Left lobe of liver (tissue), 2 donors: ENCODE measurements around the gene ZDHHC14. TPM values are rescaled to one million over a fixed set of nuclear protein-coding genes. Genes with fewer than 3 reads are reported as not detected.

Experiments
- ATAC-seq: fragments of 200-7000 bp; cut with Tn5 transposase; one replicate; pipeline ENCODE4 v1.9.1; 2020; ENCODE audit warnings: mild to moderate bottlenecking, moderate library complexity
- DNase-seq: peaks from one replicate; pipeline ENCODE4 v3.0.0-alpha.2; 2020; ENCODE audit warnings: low spot score
- total RNA-seq: library from RNA; stranded (reverse); gene quantifications from one replicate; pipeline ENCODE4 v1.2.1, GENCODE V29; 2021
- donor health status: DM: no; HTN: no; CAD: no; lungs with moderate emphysema.
- donor health status: DM: no; HTN: yes; CAD: no.

Gene ZDHHC14
- total RNA-seq, 1 donor from 2014 or later, result 13.7 TPM

DNA sequence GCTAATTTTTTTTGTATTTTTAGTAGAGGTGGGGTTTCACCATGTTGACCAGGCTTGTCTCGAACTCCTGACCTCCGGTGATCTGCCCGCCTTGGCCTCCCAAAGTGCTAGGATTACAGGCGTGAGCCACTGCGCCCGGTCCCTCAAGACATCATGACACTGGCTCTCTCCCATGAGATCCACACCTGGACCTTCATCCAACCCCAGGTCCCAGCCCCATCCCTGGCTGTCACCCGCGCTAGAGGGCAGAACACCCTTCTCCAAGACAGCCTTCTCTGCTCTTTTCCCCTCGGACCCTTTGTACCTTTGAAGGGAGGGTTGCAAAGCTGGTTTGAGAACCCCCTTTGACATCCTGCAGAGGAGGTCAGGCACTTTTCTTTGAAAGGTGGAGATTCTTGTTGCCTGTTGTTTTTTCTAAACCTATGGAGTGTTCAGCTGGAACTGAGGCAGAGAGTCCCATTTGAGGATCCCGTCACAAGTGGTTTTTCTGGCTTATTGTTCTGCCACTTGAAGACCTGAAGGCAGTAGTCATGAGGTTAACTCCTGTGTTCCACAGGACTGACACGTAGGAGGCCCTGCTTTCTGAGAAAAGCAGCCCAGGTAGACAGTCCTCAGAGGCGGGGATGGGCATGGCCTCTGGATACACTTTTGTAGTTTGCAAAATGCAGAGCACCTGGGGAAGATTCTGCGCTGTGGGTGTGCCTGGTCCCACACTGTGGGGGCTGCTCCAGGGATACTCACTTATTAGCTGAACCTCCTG is 270.9 kb downstream of the ZDHHC14 start:
- no peak for ATAC-seq
- no peak for DNase-seq

DNA sequence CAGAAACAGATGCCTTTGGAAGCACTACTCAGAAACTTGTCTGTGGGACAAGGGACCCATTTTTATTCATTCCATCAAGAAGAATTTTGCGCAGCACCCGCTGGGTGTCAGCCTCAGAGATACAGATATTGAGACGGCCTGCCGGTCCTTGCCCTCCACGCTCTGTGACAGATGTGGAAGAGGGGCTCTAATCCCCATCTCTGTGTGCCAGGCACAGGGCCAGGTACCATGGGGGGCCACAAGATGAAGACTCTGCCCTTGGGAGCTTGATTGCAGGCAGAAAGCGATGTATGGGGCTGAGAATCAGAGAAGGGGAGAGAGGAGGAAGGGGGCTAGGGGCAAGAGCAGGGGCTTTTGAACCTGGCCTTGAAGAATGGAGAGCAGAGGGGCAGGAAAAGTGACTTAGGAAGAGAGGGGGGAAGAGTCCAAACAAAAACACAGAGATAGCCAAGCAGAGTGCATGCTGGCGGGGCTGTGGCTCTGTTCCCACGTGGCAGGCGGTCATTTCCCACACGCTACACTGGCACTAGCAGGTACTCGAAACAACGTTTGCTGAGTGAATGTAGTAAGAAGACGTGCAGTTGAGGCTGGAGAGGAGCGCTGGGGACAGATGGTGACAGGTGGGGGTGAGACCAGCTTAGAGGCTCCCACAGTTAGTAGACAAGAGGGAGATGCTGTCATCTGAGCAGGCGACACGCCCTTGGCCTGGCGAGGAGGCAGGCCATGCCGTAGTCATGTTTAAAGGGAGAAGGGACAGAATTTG is 271.8 kb downstream of the ZDHHC14 start:
- DNase-seq (no peak), ATAC-seq (no peak)

DNA sequence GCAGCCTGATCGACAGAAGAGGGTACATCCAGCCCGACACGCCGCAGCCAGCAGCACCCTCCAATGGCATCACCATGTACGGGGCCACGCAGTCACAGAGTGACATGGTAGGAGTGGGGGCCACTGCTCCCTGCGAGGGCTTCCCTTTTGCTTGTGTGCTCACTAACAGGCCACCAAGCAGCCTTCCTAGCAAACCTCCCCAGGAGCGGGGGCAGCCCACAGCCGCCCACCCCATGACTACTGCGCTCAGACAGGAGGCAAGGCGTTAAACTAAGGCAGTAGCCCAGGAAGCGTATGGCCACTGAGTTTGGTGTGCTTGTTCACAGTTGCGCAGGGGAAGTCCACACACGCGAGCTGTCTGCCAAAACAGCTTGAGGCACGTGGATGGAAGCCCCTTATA is 272.5 kb downstream of the ZDHHC14 start:
- DNase-seq, result no peak
- ATAC-seq, result no peak

DNA sequence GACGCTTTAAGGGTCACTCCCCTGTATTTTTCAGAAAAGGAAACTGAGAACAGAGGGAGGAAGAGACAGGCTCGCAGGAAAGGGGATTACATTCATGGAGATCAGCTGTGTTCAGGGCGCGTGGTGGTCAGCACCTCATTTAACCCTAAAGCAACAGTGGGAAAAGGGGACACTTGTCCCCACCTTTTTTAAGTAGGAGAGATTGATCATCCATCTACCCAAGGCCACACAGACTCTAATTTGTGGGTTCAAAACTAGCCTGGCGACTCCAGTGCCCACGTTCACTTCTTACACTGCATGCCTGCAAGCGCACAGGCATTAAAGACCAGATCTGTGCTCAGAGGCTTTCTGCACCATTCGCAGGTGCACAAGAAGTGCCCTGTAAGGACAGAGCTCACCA is 274.1 kb downstream of the ZDHHC14 start:
- no peak for ATAC-seq
- no peak for DNase-seq

DNA sequence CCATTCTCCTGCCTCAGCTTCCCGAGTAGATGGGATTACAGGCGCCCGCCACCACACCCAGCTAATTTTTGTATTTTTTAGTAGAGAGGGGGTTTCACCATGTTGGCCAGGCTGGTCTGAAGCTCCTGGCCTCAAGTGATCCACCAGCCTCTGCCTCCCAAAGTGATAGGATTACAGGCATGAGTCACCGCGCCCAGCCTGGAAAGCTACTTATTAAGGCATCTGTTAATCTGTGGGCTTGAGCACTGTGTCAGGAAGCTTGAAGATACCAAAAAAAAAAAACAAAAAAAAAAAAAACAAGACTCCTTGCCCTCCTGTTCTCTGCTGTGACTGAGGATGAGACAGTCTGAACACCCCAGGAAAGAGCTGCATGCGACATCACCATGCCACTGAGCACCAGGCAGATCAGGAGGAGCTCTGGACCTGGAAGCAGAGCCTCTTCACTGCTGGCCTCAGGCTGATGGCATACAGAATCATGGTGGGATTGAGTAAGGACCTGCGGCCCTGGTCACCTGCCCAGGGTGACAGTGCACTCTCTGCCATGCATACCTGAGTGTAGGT is 275.5 kb downstream of the ZDHHC14 start:
- ATAC-seq (no peak), DNase-seq (no peak)

DNA sequence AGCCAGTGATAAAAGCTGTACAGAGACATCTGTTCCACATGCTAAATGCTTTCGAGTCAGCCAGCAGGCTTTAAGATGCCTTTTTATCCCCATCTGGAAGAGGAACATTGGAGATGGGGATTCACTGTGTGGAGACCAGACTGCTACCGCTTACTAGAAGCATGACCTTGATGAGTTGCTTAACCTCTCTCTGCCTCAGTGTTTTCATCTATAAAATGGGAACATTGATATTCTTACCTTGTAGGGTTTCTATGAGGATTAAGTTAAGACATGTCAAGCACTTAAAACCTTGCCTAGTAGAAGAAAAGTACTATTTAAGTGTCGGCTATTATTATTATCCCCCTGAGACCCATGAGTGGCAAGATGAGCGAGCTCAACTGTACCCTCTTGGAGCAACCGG is 276.8 kb downstream of the ZDHHC14 start:
- DNase-seq (no peak), ATAC-seq (no peak)

DNA sequence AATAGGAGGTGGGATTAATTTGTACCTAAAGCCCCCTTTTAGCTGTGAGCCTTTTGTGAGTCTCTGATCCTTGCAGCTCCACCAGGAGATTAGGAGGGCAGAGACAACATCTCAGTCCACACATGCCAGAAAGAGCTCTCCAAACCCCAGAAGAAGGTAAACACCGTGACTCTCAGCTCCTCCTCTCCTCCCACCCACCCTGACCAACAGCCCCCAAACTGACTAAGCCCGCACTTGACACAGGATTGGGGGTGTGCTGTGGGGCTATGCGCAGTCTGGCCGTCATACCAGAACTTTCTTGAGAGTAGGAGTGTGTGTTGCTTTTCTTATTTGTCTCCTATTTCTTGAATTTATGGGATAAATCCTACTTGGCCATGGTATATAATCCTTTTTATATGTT is 277.3 kb downstream of the ZDHHC14 start:
- ATAC-seq (no peak), DNase-seq (no peak)

DNA sequence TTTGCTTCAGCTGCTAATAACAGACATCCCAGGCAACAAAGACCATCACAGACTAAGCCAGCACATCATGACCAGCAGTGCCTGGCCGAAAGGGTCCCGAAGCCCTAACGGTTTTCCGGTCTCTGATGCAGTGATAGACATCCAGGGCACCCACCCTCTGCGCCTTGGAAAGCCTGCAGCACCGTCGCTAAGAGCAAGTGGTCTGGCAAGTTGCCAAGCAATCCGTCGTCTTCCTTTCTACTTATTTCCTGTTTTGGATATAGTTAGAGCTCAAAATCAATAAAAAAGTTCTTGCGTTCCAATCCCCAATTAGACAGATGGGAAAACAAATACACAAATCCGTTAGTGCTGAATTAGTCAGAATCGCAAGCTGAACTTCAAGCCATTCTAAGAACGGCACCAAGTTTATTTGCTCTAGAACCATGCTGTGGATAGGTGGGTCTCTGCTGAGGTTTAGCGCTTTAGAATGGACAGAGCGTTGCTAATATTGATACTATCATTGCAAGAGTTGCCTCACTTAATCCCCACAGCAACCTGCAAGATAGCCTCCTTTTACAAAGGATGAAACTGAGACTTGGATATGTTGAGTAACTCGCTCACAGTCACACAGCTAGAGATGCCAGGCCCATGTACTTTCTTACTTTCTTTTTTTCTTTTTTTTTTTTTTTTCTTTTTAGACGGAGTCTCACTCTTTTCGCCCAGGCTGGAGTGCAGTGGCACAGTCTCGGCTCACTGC is 278.7 kb downstream of the ZDHHC14 start:
- no peak for DNase-seq

DNA sequence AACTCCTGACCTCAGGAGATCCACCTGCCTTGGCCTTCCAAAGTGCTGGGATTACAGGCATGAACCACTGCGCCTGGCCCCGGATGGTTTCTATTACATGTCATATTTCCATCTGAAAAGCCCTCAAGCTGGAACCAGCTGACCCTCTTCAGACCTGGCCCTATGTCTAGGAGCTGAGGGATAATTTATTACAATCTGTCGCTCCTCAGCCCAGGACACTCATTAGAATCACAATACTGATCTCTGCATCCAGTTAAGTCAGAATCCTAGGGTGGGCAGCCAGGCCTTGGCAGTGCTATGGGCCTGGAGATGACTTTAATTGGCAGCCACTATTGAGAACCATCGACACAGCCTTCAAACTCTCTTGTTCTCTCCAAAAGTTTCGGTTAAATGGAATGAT is 279.4 kb downstream of the ZDHHC14 start:
- ATAC-seq, result no peak
- no peak for DNase-seq

More for the DNA sequence above, 278.7 kb downstream of the ZDHHC14 start:
- no peak for ATAC-seq

DNA sequence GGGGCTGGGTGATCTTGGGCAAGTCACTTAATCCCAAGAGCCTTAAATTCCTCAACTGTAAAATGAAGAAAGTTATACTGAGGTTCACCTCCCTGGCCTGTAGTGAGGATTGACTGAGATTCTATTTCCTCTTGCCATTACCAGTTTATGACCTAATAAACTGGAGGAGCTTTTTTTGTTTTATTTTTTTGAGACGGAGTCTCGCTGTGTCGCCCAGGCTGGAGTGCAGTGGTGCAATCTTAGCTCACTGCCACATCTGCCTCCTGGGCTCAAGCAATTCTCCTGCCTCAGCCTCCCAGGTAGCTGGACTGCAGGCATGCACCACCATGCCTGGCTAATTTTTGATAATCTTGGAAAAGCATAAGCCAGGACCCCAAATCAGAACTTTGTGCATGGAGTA is 280.7 kb downstream of the ZDHHC14 start:
- ATAC-seq, result no peak
- DNase-seq, result no peak

DNA sequence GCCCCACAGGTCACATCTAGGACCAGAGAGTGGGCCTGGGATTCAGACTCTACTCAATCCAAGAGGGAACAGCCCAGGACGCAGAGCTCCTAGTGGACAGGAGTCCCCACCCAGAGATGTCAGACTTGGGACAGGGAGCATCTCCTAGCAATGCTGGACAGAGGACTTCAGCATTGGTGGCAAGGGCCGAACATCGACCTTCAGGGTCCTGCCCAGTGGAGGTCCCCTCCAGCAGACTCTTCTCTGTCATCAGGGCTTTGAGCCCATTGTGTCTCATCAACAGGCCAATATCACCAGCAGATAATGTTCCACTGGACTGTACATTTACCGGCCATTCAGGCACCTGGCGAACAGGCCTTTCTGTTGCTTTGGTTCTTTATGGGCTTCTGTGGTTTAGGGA is 282.3 kb downstream of the ZDHHC14 start:
- DNase-seq (no peak), ATAC-seq (no peak)

DNA sequence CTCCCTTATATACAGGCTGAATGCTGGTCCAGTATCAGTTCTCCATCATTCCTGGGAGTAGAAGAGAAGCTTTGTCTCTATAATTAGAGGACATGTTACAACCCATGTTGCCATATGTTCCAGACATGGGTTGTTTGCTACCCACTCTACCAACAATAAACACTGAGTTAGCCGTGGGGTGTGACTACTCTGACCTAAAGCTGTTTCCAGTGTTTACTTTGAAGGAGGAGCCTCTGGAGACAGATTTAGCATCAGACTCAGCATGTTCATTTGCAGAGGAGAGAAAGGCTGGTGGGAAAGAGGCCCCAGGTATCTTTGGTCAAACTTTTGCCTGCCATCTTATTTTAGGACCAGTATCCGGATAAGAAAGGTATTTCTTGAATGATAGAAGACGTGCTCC is 284.2 kb downstream of the ZDHHC14 start:
- DNase-seq (no peak), ATAC-seq (no peak)

DNA sequence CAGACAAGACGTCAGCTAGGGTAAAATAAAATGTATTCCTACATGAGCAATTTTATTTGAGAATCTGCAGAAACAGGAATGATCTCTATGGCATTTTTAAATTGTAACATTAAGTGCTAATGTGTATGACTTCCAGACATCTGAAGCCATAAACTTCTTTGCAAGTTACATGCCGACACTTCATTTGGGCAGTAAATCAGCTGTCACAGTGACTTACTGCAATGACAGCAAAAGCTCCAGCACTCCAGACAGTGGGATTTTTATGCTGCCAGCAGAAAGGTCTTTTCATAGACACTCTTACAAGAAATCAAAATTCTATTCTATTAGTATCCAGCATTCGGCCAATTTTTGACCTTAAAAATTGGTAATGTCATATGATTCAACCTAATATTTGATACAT is 285.7 kb downstream of the ZDHHC14 start:
- DNase-seq, result no peak

DNA sequence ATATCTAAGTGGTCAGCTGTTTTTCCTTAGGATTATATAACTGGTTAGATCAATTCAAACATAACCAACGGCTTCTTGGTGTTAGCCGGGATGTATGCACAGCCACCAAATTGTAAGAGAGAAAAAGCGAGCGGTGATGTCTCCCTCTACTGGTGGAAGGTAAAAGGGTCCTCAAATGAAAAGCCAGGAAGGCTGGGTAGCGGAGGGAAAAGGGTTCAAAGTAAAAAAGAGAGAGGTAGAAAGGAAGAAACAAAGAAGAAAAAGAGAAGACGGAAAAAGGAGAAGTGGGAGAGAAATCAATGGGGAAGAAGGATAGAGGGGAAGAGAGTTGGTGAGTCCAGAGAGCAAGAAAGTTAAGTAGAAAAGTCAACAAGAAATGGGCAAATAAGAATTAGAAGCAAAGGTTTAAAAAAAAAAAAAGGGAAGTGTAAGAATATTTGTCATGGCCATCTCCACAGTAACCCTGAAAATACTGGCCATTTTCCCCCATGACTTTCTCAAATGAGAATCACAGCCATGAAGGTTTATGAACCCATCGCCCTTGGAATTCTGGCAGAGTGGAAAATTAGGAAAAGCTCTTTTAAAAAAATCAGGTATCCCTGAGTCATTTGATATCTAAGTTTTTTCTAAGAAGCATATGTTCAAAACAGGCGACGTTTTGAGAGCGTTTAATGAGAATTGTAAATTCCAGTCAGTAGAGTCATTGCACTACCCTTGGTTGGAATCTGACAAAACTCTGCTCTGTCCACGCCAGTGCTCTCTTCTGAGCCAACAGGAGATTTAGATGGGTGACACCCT is 286.4 kb downstream of the ZDHHC14 start:
- ATAC-seq (peak; percentile 93), DNase-seq (no peak)

More for the DNA sequence above, 285.7 kb downstream of the ZDHHC14 start:
- ATAC-seq, result no peak

DNA sequence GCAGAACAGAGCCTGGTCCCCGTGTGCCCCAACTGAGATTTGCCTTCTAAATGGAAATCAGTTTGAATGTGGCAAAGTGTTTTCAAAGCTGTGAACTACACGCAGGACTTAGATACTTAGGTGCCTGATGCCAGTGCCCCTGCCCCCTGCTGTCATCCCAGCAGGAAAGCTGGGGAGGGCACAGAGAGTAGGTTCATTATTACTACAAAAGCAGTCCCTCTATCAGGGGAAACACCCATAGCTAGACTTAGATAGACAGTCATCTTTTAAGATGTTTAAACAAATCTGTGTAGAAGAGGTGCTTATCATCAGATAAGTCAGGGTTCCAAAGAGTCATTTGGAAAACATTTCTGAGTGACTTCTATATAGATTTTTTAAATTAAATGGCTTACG is 287.0 kb downstream of the ZDHHC14 start:
- DNase-seq, result no peak
- no peak for ATAC-seq

DNA sequence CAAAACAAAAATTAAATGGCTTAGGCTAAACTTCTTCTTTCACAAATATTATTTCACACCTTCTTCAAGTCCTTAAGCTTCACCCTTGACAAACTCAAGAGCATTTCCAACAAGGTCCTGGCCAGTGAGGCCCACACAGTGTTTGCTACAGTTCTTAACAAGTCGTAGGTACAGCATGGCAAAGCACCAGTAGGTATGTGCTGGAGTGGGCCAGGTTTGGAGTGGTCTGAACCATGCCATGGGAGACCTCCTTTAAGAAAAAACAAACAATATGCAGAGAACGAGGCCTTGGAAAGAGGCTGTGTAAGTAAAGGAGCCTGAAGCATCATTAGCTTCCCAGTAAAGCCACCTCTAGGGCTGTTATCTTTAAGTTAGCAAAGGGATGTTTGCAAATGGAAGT is 287.7 kb downstream of the ZDHHC14 start:
- DNase-seq (no peak), ATAC-seq (no peak)

DNA sequence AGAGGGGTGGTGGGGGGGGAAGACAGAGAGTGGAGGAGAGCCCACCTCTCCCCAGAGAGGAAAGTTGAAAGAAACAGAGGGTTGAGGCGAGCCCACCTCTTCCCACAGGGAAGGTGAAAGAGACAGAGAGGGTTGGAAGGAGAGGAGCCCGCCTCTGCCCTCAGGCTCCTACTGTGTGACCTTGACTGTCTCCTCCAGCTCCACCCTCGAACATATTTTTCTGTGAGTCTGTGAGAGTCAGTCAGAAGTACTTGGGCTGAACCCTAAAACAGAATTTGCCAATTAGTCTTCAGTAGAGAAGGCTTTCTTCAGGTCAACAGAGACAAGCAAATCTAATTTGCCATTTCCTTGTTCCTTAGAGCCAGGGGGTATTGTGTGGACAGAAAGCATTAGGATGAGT is 288.3 kb downstream of the ZDHHC14 start:
- no peak for ATAC-seq
- DNase-seq, result no peak

DNA sequence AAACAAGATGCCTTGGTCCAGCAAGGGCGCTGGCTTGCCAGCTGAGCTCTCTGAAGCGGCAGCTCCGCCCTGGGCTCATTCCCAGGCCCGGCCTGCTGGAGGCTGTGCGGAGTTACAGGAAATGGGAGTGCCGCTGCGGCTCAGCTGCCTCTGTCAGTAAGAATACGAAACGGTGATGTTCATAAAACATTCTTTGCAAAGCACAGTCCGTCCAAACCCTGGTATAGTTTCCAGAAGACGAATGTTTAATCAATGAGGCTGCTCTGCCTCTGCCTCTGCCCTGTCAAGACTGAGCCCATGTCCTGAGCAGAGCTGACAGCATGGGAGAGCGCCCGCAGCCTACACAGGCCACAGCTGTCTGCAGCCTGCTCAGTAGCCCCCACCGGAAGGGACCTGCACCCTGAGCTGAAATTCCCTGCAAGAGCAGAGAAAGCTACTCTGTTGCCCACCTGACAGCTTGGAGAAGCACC is 288.8 kb downstream of the ZDHHC14 start:
- no peak for DNase-seq
- ATAC-seq, result peak; percentile 61

DNA sequence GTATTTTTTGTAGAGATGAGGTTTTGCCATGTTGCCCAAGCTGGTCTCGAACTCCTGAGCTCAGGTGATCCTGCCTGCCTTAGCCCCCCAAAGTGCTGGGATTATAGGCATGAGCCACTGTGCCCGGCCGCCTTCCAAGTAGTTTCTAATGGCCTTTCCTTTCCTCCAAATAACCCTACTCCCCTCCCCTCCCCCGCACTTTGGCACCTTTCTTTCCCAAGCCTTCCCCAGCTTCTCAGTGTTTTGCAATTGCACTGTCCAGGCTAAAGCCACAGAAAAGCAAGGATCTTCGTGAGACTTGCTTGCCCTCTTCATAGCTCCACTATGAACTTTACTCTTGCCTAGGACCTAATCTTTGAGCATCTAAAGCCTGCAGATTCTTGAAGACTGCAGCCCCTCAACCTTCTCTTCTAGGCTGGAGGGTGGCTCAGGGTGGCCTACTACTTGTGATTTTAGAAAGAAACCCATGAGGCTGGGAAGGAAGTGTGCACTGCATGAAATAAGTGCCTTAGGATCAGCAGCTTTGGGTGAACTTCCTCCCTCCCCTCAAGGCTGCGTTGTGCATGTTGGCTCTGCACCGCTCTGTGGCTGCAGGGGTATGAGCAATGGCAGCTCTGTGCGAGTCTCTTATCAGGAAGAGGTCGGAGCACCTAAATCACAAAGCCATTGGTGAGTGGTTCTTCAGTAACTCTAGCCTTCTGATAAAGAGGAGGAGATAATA is 289.6 kb downstream of the ZDHHC14 start:
- DNase-seq (no peak), ATAC-seq (peak; percentile 29)
